Neuron (in vitro differentiated cells): ENCODE measurements around the gene VTI1B.
"Not testable (repeated sequence)": the region's sequence is repeated elsewhere in the genome, so short reads cannot be mapped to it uniquely, and the experiment has no call there.

ENCODE experiments used
- H2AFZ ChIP-seq: one replicate; pipeline ENCODE4 v1.6.1; 2013; ENCODE audit warnings: low read depth, mild to moderate bottlenecking, inconsistent platforms, low read length, moderate library complexity
- H3K27me3 ChIP-seq: one replicate; pipeline ENCODE4 v1.6.1; 2013; ENCODE audit warnings: low read length; ENCODE audit not compliant: insufficient read depth
- H3K36me3 ChIP-seq: one replicate; pipeline ENCODE4 v1.6.1; 2013; ENCODE audit warnings: low read length; ENCODE audit not compliant: insufficient read depth
- H3K4me1 ChIP-seq: one replicate; pipeline ENCODE4 v1.6.1; 2013; ENCODE audit warnings: low read length; ENCODE audit not compliant: insufficient read depth
- H3K4me3 ChIP-seq: 2 replicates; pipeline ENCODE4 v1.5.1; 2013; ENCODE audit warnings: mild to moderate bottlenecking, low read length, moderate library complexity
- H3K9me3 ChIP-seq: one replicate; pipeline ENCODE4 v1.6.1; 2013; ENCODE audit warnings: low read length

The VTI1B gene

GRCh38 chr14:67641480-67641879 lies 33.0 kb downstream of the VTI1B start:
- Histone ChIP-seq H3K27me3 (no peaks in the 10 kb centered on the region), H3K9me3 (no peaks in the 10 kb centered on the region), H3K4me3 (no peak overlapping the region), H2AFZ (no peak overlapping the region), H3K36me3 (peaks cover 9% of the 10 kb centered on the region), H3K4me1 (no peaks in the 10 kb centered on the region)

GRCh38 chr14:67638642-67639041 lies 35.8 kb downstream of the VTI1B start:
- Histone ChIP-seq H3K4me3 (no peak overlapping the region), H3K27me3 (no peaks in the 10 kb centered on the region), H2AFZ (no peak overlapping the region), H3K36me3 (no peaks in the 10 kb centered on the region), H3K4me1 (no peaks in the 10 kb centered on the region), H3K9me3 (no peaks in the 10 kb centered on the region)

GRCh38 chr14:67636361-67636919 lies 38.0 kb downstream of the VTI1B start:
- Histone ChIP-seq H2AFZ (no peak overlapping the region), H3K4me1 (no peaks in the 10 kb centered on the region)

GRCh38 chr14:67633451-67634147 lies 40.8 kb downstream of the VTI1B start:
- no peak overlapping the region for H3K4me3 ChIP-seq
- no peaks in the 10 kb centered on the region for H3K4me1 ChIP-seq
- H3K9me3 ChIP-seq: no peaks in the 10 kb centered on the region
- H3K36me3 ChIP-seq: no peaks in the 10 kb centered on the region
- no peaks in the 10 kb centered on the region for H3K27me3 ChIP-seq
- H2AFZ ChIP-seq: no peak overlapping the region

More at GRCh38 chr14:67636361-67636919, 38.0 kb downstream of the VTI1B start:
- Histone ChIP-seq H3K9me3 (no peaks in the 10 kb centered on the region), H3K36me3 (no peaks in the 10 kb centered on the region), H3K27me3 (no peaks in the 10 kb centered on the region), H3K4me3 (no peak overlapping the region)

GRCh38 chr14:67630938-67631337 lies 43.5 kb downstream of the VTI1B start:
- Histone ChIP-seq H3K4me3 (no peak overlapping the region), H3K27me3 (no peaks in the 10 kb centered on the region), H3K9me3 (peaks cover 3% of the 10 kb centered on the region), H2AFZ (no peak overlapping the region), H3K4me1 (no peaks in the 10 kb centered on the region), H3K36me3 (no peaks in the 10 kb centered on the region)

- H3K4me3 ChIP-seq: no peak overlapping the region
- H3K4me1 ChIP-seq: no peaks in the 10 kb centered on the region
- no peaks in the 10 kb centered on the region for H3K27me3 ChIP-seq
- no peaks in the 10 kb centered on the region for H3K36me3 ChIP-seq
- H2AFZ ChIP-seq: no peak overlapping the region
- H3K9me3 ChIP-seq: peaks cover 3% of the 10 kb centered on the region
Observed at GRCh38 chr14:67630186-67630585, 44.2 kb downstream of the VTI1B start.

- no peak overlapping the region for H2AFZ ChIP-seq
- H3K9me3 ChIP-seq: peaks cover 6% of the 10 kb centered on the region
- H3K4me1 ChIP-seq: peaks cover 3% of the 10 kb centered on the region
- H3K27me3 ChIP-seq: no peaks in the 10 kb centered on the region
- no peaks in the 10 kb centered on the region for H3K36me3 ChIP-seq
- H3K4me3 ChIP-seq: no peak overlapping the region
Observed at GRCh38 chr14:67627519-67627918, 46.9 kb downstream of the VTI1B start.

- H3K27me3 ChIP-seq, H3K9me3 ChIP-seq: not testable (repeated sequence)
Observed at GRCh38 chr14:67626131-67626530, 48.3 kb downstream of the VTI1B start.

GRCh38 chr14:67623114-67623513 lies 51.3 kb downstream of the VTI1B start:
- peaks cover 6% of the 10 kb centered on the region for H3K9me3 ChIP-seq
- H3K27me3 ChIP-seq: no peaks in the 10 kb centered on the region
- no peaks in the 10 kb centered on the region for H3K36me3 ChIP-seq
- no peak overlapping the region for H3K4me3 ChIP-seq
- H3K4me1 ChIP-seq: peaks cover 15% of the 10 kb centered on the region
- H2AFZ ChIP-seq: no peak overlapping the region

More at GRCh38 chr14:67626131-67626530, 48.3 kb downstream of the VTI1B start:
- H3K4me1 ChIP-seq, H3K4me3 ChIP-seq, H3K36me3 ChIP-seq, H2AFZ ChIP-seq: not testable (repeated sequence)

- Histone ChIP-seq H3K27me3 (no peaks in the 10 kb centered on the region), H2AFZ (no peak overlapping the region), H3K9me3 (peaks cover 6% of the 10 kb centered on the region), H3K4me1 (peaks cover 15% of the 10 kb centered on the region), H3K4me3 (no peak overlapping the region), H3K36me3 (no peaks in the 10 kb centered on the region)
Observed at GRCh38 chr14:67622675-67623074, 51.8 kb downstream of the VTI1B start.

GRCh38 chr14:67620217-67620785 lies 54.1 kb downstream of the VTI1B start:
- no peaks in the 10 kb centered on the region for H3K36me3 ChIP-seq
- peaks cover 15% of the 10 kb centered on the region for H3K4me1 ChIP-seq
- H3K4me3 ChIP-seq: peak overlapping the region; percentile 71
- H3K9me3 ChIP-seq: peaks cover 3% of the 10 kb centered on the region
- peak overlapping the region; percentile 75 for H2AFZ ChIP-seq
- H3K27me3 ChIP-seq: no peaks in the 10 kb centered on the region

- Histone ChIP-seq H3K27me3 (no peaks in the 10 kb centered on the region), H3K36me3 (no peaks in the 10 kb centered on the region), H2AFZ (peak within 1 kb of the TSS; percentile 75), H3K4me1 (peaks cover 15% of the 10 kb centered on the region), H3K9me3 (no peaks in the 10 kb centered on the region), H3K4me3 (peak within 1 kb of the TSS; percentile 71)
Observed at GRCh38 chr14:67619446-67620216, 54.8 kb downstream of the VTI1B start, which contains the start of gene ARG2. ARG2 (plus strand) TSS chr14:67619920; CDS start chr14:67619978, 58 bp downstream.

- no peak overlapping the region for H3K4me3 ChIP-seq
Observed at GRCh38 chr14:67618617-67619063, 55.8 kb downstream of the VTI1B start.

More at GRCh38 chr14:67618617-67619063, 55.8 kb downstream of the VTI1B start:
- Histone ChIP-seq H3K4me1 (peaks cover 15% of the 10 kb centered on the region), H3K27me3 (no peaks in the 10 kb centered on the region), H3K36me3 (no peaks in the 10 kb centered on the region), H2AFZ (no peak overlapping the region), H3K9me3 (no peaks in the 10 kb centered on the region)
